HG02870 (cell line): ENCODE results near the gene STX12.
"Not testable (repeated sequence)": the region's sequence is repeated elsewhere in the genome, so short reads cannot be mapped to it uniquely, and the experiment has no call there.

Experiments used
- ATAC-seq: cut with Tn5 transposase; IDR thresholded peaks from one replicate; pipeline ENCODE4 v1.9.1; 2021; ENCODE audit warnings: mild to moderate bottlenecking, moderate library complexity; ENCODE audit not compliant: unreplicated experiment

Gene STX12

DNA sequence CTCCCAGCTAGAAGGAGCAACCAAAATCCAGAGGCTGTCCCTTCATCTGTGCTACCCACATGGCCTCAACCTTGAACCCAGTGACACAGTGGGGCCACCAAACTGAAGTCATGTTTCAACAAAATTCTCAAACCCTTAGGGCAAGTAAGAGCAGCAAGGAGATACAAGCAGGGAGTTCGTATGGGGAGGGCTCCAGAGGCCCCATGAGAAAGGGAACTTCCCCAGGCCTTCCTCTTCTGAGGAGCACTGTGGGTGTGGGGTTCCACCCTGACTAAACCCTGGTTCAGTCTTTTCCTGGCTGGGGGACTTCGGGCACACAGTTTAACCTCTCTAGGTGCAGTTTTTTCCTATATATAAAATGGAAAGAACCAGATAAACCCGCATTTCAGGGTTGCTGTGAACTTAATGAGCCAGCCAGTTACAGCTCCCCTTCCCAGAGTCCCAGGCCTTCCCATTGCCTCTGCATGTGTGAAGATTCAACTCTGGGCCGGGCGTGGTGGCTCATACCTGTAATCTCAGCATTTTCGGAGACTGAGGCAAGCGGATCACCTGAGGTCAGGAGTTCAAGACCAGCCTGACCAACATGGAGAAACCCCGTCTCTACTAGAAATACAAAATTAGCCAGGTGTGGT lies 91.4 kb downstream of the STX12 start:
- no peak for ATAC-seq

DNA sequence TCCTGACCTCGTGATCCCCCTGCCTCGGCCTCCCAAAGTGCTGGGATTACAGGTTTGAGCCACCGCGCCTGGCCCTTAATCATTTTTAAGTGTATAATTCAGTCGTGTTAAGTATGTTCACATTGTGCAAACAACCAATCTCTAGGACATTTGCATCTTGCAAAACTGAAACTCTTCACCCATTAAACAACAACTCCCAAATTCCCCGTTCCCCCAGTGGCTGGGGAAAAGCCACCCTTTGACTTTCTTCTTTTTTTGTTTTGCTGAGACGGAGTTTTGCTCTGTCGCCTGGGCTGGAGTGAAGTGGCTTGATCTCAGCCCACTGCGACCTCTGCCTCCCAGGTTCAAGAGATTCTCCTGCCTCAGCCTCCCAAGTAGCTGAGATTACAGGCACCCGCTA lies 92.8 kb downstream of the STX12 start:
- no peak for ATAC-seq

- no peak for ATAC-seq
Measured at GRCh38 chr1:27868556-27868931, 95.5 kb downstream of the STX12 start.

DNA sequence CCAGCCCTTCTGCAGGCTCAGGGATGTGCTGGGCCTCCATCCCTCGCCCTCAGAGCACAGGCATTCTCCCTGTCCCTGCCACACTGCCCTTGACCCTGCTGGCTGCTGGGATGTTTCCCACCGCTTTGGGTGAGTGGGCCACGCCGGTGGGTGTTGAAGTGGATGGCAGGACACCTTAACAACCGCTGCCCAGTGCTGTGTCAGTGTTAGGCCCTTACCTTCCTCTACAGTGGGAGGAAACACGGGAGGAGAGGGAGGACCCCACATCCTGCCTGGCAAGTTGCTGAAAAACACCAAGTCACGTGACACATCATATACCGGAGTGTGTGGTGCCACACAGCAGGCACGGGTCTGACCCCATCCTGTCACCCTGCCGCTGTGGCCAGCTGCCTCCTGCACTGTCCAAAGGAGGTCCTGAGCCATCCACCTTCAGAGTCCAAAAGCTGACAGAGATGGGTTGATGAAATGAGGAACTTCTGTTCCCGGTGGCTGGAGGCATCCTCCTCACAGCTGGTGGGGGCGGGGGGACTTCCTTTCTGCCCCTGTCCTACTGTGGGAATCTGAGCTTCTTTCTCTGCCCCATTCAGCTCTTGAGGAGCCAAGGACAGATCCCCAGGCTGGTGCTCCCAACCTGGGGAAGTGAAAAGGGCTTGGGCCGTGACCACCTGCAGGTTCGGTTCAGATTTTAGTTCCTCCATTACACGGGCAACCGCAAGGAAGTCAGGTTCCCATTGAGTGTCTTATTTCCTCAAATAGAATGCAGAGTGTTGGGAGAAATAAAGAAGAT lies 96.1 kb downstream of the STX12 start:
- ATAC-seq = no peak

DNA sequence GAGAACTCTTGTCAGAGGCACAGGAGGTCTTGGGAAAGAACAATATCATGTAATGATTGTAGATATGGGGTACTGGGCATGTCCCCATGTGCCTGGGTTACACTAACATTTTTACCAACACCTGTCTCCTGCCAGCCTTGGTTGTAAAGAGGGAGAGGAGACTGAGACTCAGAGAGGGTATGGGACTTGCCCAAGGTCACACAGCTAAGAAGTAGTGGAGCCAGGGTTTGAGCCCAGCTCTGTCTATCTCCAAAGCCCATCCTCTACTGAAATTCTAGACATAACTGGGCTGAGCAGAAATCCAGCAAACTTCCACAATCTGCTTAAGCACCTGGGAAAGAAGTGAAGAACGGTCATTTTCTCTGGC lies 96.7 kb downstream of the STX12 start:
- ATAC-seq = no peak

DNA sequence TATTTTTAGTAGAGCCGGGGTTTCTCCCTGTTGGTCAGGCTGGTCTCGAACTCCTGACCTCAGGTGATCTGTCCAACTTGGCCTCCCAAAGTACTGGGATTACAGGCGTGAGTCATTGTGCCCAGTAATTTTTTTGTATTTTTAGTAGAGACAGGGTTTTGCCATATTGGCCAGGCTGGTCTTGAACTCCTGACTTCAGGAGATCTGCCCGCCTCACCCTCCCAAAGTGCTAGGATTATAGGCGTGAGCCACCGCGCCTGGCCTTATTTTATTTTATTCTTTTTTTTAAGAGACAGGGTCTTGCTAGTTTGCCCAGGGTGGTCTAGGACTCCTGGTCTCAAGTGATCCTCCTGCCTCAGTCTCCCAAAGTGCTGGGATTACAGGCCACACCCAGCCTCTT lies 98.1 kb downstream of the STX12 start:
- not testable (repeated sequence) for ATAC-seq

GRCh38 chr1:27872059-27872801 lies 99.2 kb downstream of the STX12 start, which contains the start of gene THEMIS2:
TSS of gene THEMIS2 (plus strand) at chr1:27872544. CDS start at chr1:27872572, 28 bp downstream.
- ATAC-seq = no peak

DNA sequence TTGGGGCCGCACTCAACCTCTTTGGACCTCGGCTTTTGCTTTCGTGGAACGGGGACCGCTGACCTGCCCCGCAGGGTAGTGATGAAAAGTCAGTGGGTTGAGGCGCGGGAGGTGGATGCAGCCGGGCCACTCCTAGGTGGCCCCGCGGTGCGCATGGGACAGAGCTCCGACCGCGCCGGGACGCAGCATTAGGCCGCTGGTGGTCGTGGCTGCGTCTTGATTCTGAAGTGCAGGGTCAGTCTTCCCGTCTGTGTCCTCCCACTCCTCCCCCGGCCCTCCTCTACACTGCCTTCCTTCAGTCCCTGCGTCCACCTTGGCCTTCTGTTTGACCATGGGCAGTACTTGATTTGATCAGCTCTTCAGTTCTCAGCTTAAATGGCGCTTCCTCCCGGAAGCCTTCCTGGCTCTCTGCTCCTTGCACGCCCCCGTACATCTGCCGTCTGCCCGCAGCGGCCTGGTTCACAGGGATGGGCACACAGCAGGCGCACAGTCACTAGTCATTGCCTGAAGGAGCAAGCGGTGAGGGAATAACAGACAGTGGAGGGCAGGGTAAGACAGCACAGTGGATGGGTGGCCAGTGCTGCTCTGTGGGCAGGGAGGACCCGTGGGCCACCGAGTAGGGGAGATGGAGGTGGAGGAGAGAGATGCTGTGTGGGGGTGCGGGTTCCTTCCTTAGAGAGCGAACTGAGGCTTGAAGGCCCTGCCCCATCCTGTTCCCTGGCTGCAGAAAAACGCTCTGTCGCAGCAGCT lies 100.0 kb downstream of the STX12 start:
- no peak for ATAC-seq

- ATAC-seq = no peak
Measured at GRCh38 chr1:27873671-27874384, 100.8 kb downstream of the STX12 start.
